ENCODE data around the gene BABAM1. TPM values are rescaled to one million over a fixed set of nuclear protein-coding genes. Genes with fewer than 3 reads are reported as not detected.

BABAM1 gene
- total RNA-seq, 1 donor from 2014 or later = 85.5 TPM

DNA sequence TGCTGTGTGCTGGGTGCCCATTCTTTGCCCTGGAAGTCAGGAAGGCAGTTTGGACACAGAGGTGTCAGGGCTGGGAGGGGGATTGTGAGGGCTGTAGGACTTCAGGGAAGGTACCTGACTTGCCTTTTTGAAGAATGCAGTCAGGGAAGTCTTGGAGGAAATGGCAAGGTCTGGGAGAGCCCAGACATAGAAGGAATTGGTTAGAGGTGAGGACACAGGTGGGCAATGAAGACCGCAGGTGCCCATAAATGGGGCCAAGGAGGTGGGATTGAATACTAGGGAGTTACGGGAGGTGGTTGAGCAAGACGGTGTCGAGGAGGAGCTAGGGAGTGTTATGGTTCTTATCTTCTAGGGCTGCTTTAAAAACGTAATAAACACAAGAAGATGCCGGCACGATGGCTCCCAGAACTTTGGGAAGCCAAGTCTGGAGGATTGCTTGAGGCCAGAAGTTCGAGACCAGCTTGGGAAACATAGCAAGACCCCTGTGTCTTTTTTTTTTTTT lies 40.7 kb downstream of the BABAM1 start:
- TF ChIP-seq, protein P1, sequence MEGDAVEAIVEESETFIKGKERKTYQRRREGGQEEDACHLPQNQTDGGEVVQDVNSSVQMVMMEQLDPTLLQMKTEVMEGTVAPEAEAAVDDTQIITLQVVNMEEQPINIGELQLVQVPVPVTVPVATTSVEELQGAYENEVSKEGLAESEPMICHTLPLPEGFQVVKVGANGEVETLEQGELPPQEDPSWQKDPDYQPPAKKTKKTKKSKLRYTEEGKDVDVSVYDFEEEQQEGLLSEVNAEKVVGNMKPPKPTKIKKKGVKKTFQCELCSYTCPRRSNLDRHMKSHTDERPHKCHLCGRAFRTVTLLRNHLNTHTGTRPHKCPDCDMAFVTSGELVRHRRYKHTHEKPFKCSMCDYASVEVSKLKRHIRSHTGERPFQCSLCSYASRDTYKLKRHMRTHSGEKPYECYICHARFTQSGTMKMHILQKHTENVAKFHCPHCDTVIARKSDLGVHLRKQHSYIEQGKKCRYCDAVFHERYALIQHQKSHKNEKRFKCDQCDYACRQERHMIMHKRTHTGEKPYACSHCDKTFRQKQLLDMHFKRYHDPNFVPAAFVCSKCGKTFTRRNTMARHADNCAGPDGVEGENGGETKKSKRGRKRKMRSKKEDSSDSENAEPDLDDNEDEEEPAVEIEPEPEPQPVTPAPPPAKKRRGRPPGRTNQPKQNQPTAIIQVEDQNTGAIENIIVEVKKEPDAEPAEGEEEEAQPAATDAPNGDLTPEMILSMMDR (IDR thresholded peaks at IDR 0.05) = no peak
- no peak overlapping the region for H3K4me3 ChIP-seq
- intact Hi-C loops (cut with DNase I) = no loop called here
- H3K27me3 ChIP-seq = no peaks in the 10 kb centered on the region
- DNase-seq (ENCODE audit: low spot score in 2 of 2) = no peak
- no peak overlapping the region for H3K27ac ChIP-seq
- H3K36me3 ChIP-seq = no peaks in the 10 kb centered on the region
- H3K9me3 ChIP-seq = no peaks in the 10 kb centered on the region
- H3K4me1 ChIP-seq = peaks cover 14 to 35% of the 10 kb centered on the region in 2 donors

GRCh38 chr19:17309198-17309964 lies 42.1 kb downstream of the BABAM1 start, which contains the start of gene DDA1:
Gene DDA1 (plus strand): TSS chr19:17309563. CDS start chr19:17309655, 92 bp downstream.
- peaks cover 11 to 29% of the 10 kb centered on the region in 2 donors for H3K4me1 ChIP-seq
- intact Hi-C loops (cut with DNase I) = loop anchor here (1.0 kb wide), 1 partner anchor 74 kb away; no protein-coding TSS in a partner anchor
- peak; percentile 100 for DNase-seq (ENCODE audit: low spot score in 2 of 2)

GRCh38 chr19:17309965-17310461 lies 42.8 kb downstream of the BABAM1 start:
- TF ChIP-seq, protein P1 (IDR thresholded peaks at IDR 0.05) = no peak
- intact Hi-C loops (cut with DNase I) = loop anchor here (1.0 kb wide), 1 partner anchor 73 kb away; no protein-coding TSS in a partner anchor

More at GRCh38 chr19:17309198-17309964, 42.1 kb downstream of the BABAM1 start, which contains the start of gene DDA1:
- peak within 1 kb of the TSS; percentile 65 to 73 for H3K27ac ChIP-seq
- peaks cover 5 to 9% of the 10 kb centered on the region in 2 donors for H3K36me3 ChIP-seq
- peak within 1 kb of the TSS; percentile 87 to 89 for H3K4me3 ChIP-seq
- TF ChIP-seq, protein P1 (IDR thresholded peaks at IDR 0.05) = no peak
- H3K27me3 ChIP-seq = no peaks in the 10 kb centered on the region
- no peaks in the 10 kb centered on the region for H3K9me3 ChIP-seq

DNA sequence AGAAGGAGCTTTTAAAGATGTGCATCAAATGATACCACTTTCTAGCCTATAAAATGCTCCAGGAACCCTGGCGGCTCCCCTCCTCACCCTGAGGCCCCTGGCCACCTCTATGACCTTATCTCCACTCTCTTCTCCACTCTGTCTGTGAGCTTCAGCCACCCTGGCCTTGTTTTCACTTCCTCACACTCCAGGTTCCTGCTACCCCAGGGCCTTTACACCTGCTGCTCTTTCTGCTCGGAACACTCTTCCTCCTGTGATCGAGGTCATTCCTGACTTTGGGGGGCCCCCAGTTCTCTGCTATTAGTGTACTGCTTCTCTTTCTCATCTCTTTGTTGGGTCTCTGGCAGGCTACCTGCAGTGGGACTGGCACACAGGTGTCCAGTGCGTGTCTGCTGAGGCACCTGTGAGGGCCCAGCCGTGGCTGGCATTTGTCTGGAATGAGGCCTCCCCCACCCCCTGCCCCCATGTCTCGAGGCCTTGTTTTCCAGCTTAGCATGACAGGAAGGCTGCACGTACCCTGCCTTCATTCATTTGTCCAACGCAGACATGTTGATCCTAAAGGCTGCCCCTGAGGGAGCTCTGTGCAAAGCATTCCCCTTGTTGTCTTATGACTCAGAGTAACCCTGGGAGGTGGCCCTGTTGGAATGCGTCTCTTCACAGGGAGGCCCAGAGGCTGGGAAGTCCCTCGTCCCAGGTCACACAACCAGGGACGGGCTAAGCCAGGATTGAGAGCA lies 44.4 kb downstream of the BABAM1 start:
- Histone ChIP-seq H3K27me3 (no peaks in the 10 kb centered on the region), H3K4me3 (no peak overlapping the region), H3K4me1 (peaks cover 11 to 20% of the 10 kb centered on the region in 2 donors), H3K9me3 (no peaks in the 10 kb centered on the region), H3K27ac (no peak overlapping the region), H3K36me3 (peaks cover 23 to 27% of the 10 kb centered on the region in 2 donors)
- TF ChIP-seq, protein P1 (IDR thresholded peaks at IDR 0.05) = no peak
- DNase-seq (ENCODE audit: low spot score in 2 of 2) = no peak
- intact Hi-C loops (cut with DNase I) = no loop called here

More at GRCh38 chr19:17309965-17310461, 42.8 kb downstream of the BABAM1 start:
- Histone ChIP-seq H3K27me3 (no peaks in the 10 kb centered on the region), H3K4me3 (peak overlapping the region; percentile 87 to 89), H3K27ac (peak overlapping the region; percentile 65 to 73), H3K9me3 (no peaks in the 10 kb centered on the region), H3K4me1 (peaks cover 11 to 22% of the 10 kb centered on the region in 2 donors), H3K36me3 (peaks cover 10 to 14% of the 10 kb centered on the region in 2 donors)
- DNase-seq (ENCODE audit: low spot score in 2 of 2) = no peak
